HFF-Myc (cell line): ENCODE data around the gene STX8.

ENCODE experiments used
- DNase-seq: peaks from one replicate; pipeline ENCODE4 v3.0.0-alpha.2; 2011; ENCODE audit warnings: low read depth; ENCODE audit errors: extremely low read depth
- H3K4me3 ChIP-seq: replicated peaks from 2 replicates; pipeline ENCODE4 v1.5.1; 2011; ENCODE audit warnings: low read depth, mild to moderate bottlenecking, control low read depth, low read length
- TF ChIP-seq, protein P1 (sequence below): IDR thresholded peaks from 2 replicates; pipeline ENCODE4 v1.5.1; 2012; ENCODE audit warnings: mild to moderate bottlenecking, low read depth, low read length, control low read depth; ENCODE audit errors: missing control alignments

STX8 gene

DNA sequence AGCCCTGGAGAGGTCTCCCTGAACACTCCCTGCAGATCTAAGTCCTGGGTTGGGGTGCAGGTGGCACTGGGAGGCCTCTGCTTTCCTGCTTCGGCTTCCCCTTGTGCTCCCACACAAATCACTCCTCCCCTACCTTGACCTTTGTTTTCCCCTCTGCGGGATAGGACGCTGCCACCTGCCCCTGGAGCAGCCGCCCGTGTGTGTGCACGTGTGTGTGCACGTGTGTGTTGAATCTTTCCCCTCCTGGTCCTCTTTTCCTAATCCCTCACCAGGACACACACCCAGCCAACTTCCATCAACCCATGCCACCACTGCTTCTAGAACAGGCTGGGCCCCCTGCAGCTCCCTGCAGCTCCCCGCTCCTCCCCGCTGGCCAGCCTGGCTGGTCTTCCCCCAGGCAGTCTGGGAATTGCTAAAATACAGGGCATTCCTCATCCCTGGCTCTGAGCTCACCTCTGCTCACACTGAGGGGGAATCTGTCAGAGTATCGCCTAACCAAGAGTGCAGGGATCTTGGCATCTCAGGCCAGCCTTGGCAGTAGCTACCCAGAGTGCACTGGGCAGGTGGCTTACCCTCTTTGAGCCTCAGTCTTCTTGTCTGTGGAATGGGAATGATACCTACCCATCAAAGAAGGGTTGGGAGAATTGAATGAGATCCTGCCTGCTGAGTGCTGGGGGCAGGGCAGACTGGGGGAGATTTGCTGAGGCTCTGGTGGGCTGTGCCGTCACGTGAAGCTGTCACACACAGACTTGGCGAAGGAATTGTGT lies 355.8 kb downstream of the STX8 start:
- H3K4me3 ChIP-seq = no peak overlapping the region
- TF ChIP-seq, protein P1, sequence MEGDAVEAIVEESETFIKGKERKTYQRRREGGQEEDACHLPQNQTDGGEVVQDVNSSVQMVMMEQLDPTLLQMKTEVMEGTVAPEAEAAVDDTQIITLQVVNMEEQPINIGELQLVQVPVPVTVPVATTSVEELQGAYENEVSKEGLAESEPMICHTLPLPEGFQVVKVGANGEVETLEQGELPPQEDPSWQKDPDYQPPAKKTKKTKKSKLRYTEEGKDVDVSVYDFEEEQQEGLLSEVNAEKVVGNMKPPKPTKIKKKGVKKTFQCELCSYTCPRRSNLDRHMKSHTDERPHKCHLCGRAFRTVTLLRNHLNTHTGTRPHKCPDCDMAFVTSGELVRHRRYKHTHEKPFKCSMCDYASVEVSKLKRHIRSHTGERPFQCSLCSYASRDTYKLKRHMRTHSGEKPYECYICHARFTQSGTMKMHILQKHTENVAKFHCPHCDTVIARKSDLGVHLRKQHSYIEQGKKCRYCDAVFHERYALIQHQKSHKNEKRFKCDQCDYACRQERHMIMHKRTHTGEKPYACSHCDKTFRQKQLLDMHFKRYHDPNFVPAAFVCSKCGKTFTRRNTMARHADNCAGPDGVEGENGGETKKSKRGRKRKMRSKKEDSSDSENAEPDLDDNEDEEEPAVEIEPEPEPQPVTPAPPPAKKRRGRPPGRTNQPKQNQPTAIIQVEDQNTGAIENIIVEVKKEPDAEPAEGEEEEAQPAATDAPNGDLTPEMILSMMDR = no peak
- no peak for DNase-seq

DNA sequence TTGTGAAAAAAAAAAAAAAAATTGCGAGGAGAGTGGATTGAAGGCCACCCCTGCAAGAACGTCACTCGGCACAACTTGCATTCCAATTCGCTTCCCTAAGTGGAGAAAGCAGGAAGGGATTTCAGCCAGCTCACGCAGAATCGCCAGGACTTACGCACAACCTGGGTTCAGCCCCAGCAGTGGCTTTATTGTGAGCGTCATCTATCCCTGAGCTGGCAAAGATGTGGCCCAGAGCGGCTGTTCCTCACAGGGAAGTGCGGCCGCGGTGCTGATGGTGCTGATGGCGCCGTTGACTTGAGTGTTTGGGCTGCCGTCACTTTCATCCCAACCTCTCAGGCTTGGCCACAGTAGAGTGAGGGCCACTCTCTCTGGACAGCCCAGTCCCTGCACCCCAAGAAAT lies 356.7 kb downstream of the STX8 start:
- TF ChIP-seq, protein P1 = no peak
- no peak overlapping the region for H3K4me3 ChIP-seq
- DNase-seq = no peak

DNA sequence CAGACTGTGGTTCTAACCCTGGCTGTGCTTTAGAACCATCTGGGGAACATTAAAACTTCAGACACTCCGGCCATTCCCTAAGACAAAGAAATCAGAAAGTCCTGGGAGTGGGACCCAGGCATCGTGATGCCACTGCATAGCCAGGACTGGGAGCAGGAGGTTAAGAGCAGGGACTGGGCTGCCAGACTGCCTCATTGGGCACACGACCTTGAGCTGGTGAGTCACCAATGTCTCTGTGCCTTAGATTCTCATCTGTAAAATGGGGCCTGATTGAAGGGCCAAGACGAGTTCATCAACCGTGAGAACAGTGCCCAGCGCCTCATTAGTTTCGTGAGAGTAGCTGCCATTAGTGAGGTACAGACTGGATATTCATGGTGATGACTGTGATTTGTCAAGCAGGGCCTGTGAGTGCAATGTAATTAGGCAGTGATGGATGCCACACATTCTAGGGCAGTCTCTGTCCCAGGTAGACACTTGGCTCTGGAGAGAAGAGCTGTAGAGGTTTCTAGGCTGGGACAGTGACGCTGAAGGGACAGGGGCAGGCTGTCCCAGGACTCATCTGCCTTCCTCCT lies 357.5 kb downstream of the STX8 start:
- H3K4me3 ChIP-seq = no peak overlapping the region
- TF ChIP-seq, protein P1 = no peak
- no peak for DNase-seq

DNA sequence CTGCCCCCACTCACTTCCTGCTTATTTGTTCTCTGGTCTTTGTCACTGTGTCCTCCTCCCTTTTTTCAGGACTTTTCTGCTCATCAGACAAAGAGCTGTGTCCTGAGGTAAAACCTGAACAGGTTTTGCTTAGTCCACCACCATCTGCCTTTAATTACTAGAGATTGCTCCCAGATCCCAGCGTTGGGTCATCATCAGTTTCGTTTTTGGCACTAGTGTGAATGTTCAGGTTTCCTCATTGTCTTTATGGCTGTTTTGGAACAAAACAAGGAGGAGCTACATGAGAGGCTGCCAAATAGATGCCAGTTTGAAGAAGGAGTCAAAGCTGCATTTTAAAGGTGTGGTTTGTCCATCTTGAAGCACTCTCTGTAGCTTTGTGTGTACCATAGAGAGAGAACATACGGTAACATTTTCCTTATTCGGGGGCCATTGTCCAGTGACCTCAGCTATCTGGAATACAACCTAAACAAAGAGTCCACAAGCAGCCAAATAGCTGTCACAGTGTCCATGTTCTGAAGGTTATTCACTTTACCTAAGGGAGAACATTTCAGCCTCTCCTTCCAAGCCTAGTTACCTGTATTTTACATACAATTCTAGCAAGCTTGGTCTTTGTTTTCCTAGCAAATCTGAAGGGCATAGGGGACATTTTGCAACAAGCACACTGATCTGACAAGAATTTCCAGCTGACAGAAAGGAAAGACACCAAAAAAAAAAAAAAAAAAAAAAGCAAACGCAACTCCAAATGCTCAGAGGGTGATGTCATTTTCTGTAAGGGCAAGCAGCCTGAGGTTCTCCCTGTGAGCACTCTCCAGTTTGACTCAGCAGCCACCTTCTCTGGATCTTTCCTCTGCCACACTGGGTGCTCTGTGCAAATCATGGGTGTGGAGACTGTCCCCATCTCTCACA lies 358.2 kb downstream of the STX8 start:
- TF ChIP-seq, protein P1 = no peak

DNA sequence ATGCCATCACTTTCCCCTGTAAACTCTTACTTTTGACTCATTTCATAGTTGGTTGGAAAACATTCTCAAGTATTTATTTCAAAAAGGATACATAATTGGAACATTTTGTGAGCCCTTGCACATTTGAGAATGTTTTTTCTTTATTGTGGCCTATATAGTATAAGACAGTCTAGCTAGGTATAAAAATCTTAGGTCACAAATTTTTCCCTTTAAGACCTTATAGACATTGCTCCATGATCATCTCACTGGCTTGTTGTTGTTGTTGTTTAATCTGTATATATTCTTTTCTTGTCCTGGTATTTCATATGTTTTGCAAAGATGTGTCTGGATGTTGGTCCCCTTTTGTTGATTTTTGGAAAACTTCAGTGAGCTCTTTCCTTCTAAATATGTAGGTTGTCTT lies 360.2 kb downstream of the STX8 start:
- no peak for DNase-seq
- TF ChIP-seq, protein P1 = no peak
- no peak overlapping the region for H3K4me3 ChIP-seq

More for the DNA sequence above, 358.2 kb downstream of the STX8 start:
- DNase-seq = no peak
- H3K4me3 ChIP-seq = no peak overlapping the region

DNA sequence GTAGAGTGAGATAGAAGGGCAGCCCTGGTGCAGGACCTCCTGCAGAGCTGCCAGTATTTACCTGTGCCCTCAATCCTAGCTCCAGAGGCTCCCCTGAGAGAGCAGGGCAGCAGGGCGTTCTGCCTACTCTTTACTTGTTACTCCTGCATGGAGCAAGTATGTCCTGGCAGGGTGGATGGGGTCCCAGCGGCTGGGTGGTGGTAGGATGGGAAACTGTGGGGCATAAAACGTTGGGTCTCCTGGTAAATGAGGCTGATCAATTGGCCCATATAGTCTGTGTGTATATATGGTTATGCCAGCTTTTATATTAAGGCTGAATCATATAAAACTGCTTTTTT lies 362.3 kb downstream of the STX8 start:
- DNase-seq = no peak
- TF ChIP-seq, protein P1 = no peak
- H3K4me3 ChIP-seq = no peak overlapping the region
